Keratinocyte (primary cell): Measurements from ENCODE around the gene CHMP3.
"Not testable (repeated sequence)": the region's sequence is repeated elsewhere in the genome, so short reads cannot be mapped to it uniquely, and the experiment has no call there.

Experiments
- CTCF ChIP-seq, 3 experiments: IDR thresholded peaks in 1 of 3; conservative IDR thresholded peaks in 1 of 3; optimal IDR thresholded peaks in 1 of 3; 2 replicates in 2 of 3; 3 replicates in 1 of 3; pipeline versions ENCODE3 to v1.5.1; 2011; ENCODE audit warnings: low read length in 3 of 3, mild to moderate bottlenecking in 3 of 3, moderate library complexity in 2 of 3, control low read depth in 1 of 3, inconsistent platforms in 1 of 3; ENCODE audit not compliant: insufficient read depth in 2 of 3; ENCODE audit errors: extremely low read depth in 1 of 3
- EZH2 ChIP-seq: IDR thresholded peaks from one replicate; pipeline ENCODE4 v1.6.1; 2012; ENCODE audit warnings: inconsistent platforms, mild to moderate bottlenecking, low read length, moderate library complexity

- TF ChIP-seq CTCF (optimal IDR thresholded peaks at IDR 0.05 in 1 of 3, IDR thresholded peaks at IDR 0.05 in 1 of 3, conservative IDR thresholded peaks at IDR 0.05 in 1 of 3; ENCODE audit: extremely low read depth in 1 of 3, insufficient read depth in 2 of 3, low read length in 3 of 3); EZH2: not testable (repeated sequence)
These were observed 17.8 kb downstream of the CHMP3 start for GRCh38 chr2:86545296-86545924.
